CD8-positive, alpha-beta memory T cell (primary cell): ENCODE results near the gene PPP2R2B. TPM values are rescaled to one million over a fixed set of nuclear protein-coding genes. Genes with fewer than 3 reads are reported as not detected.
"Not testable (repeated sequence)": the region's sequence is repeated elsewhere in the genome, so short reads cannot be mapped to it uniquely, and the experiment has no call there.

Experiments
- CTCF ChIA-PET: fragments of 350-600 bp; sonication (Branson Sonifier 250); formaldehyde crosslinking; loops from one replicate; lab custom pipeline; 2021; ENCODE audit warnings: antibody characterized with exemption; lab: Charles Lee
- POLR2A ChIA-PET: fragments of 350-600 bp; sonication (Branson Sonifier 250); formaldehyde crosslinking; loops from one replicate; lab custom pipeline; 2021; ENCODE audit warnings: antibody characterized with exemption; lab: Charles Lee
- DNase-seq, 5 donors: peaks; one replicate each; pipeline versions ENCODE4 v3.0.0 to v3.0.0-alpha.2; 2020 to 2022; ENCODE audit warnings: mixed read lengths in 1 of 5
- H3K27ac ChIP-seq: one replicate; pipeline ENCODE4 v1.7.0; 2013; ENCODE audit warnings: low read depth, mild to moderate bottlenecking, low read length, moderate library complexity
- H3K27me3 ChIP-seq: 2 replicates; pipeline ENCODE4 v1.7.0; 2013; ENCODE audit warnings: low read length, mild to moderate bottlenecking; ENCODE audit not compliant: insufficient read depth, poor library complexity, severe bottlenecking
- H3K36me3 ChIP-seq: 2 replicates; pipeline ENCODE4 v1.7.0; 2013; ENCODE audit warnings: mild to moderate bottlenecking, low read length, moderate library complexity; ENCODE audit not compliant: insufficient read depth
- H3K4me1 ChIP-seq: 2 replicates; pipeline ENCODE4 v1.7.0; 2013; ENCODE audit warnings: mild to moderate bottlenecking, low read length, moderate library complexity; ENCODE audit not compliant: insufficient read depth
- H3K4me3 ChIP-seq: 2 replicates; pipeline ENCODE4 v1.7.0; 2013; ENCODE audit warnings: mild to moderate bottlenecking, low read length
- H3K9me3 ChIP-seq: 2 replicates; pipeline ENCODE4 v1.7.0; 2013; ENCODE audit warnings: mild to moderate bottlenecking, low read length
- H3K27ac Mint-ChIP-seq, 8 donors: one replicate each; pipeline ENCODE4 v1.8.0; 2020 to 2021; ENCODE audit warnings: mixed read lengths in 8 of 8, mild to moderate bottlenecking in 6 of 8, inconsistent platforms in 3 of 8, moderate library complexity in 3 of 8
- H3K27me3 Mint-ChIP-seq, 2 donors: one replicate each; pipeline ENCODE4 v1.8.0; 2020 to 2021; ENCODE audit warnings: mixed read lengths in 2 of 2, mild to moderate bottlenecking in 1 of 2, moderate library complexity in 1 of 2
- H3K36me3 Mint-ChIP-seq, 3 donors: one replicate each; pipeline ENCODE4 v1.8.0; 2020 to 2021; ENCODE audit warnings: mixed read lengths in 3 of 3, inconsistent platforms in 1 of 3, mild to moderate bottlenecking in 1 of 3
- H3K4me1 Mint-ChIP-seq, 3 donors: one replicate each; pipeline ENCODE4 v1.8.0; 2020 to 2021; ENCODE audit warnings: mixed read lengths in 3 of 3, inconsistent platforms in 1 of 3, mild to moderate bottlenecking in 1 of 3
- H3K4me3 Mint-ChIP-seq, 7 donors: one replicate each; pipeline ENCODE4 v1.8.0; 2020 to 2021; ENCODE audit warnings: mixed read lengths in 7 of 7, mild to moderate bottlenecking in 6 of 7, moderate library complexity in 4 of 7, inconsistent platforms in 2 of 7
- H3K9me3 Mint-ChIP-seq, 5 donors: one replicate each; pipeline ENCODE4 v1.8.0; 2020 to 2022; ENCODE audit warnings: mixed read lengths in 5 of 5, mild to moderate bottlenecking in 3 of 5, moderate library complexity in 2 of 5, inconsistent platforms in 1 of 5
- polyA plus RNA-seq: library from polyadenylated mRNA; unstranded; fragments of 300-500 nt; fragmentation: Illumina TruSeq; gene quantifications from one replicate; pipeline ENCODE4 v1.2.3, GENCODE V29; 2021
- total RNA-seq, 2 experiments: library from RNA; stranded (reverse); gene quantifications; one replicate each; pipeline ENCODE4 v1.2.3, GENCODE V29; 2021

PPP2R2B gene
- total and polyA plus RNA-seq, 3 experiments from 2014 or later: 2.3 to 29.7 (median 4.2) TPM

DNA sequence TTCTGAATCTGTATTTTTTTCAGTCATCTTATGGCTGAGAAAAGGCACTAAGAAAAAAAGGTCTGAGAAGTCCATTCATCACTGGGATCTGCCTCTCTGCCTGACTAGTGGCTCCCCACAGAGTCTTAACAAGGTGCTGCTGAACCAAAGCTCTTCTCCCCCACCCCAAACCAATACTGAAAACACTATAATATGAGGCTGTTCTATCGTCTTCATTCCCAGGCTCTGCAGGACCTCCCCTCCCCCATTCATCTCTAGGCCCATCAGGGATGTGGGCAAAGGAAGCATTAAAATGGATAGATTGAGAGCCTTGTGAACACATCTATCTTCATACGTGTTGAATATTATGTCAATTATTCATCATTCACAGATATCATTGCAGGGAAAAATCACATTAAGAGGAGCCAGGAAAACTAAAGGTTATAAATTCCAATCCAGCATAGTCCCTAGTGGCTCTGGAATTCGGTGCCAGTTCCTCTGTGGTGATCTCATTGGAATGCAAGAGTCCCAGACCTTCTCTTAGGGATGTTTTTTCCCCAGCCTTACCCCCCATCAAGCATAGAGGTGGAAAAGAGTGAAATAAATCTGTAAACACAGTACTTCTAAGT lies 318.2 kb downstream of the PPP2R2B start:
- Mint-ChIP-seq H3K36me3 (no peaks in the 10 kb centered on the region), H3K27me3 (peaks cover 2 to 12% of the 10 kb centered on the region in 2 donors), H3K4me1 (no peaks in the 10 kb centered on the region), H3K4me3 (no peak overlapping the region), H3K9me3 (no peaks in the 10 kb centered on the region), H3K27ac (no peak overlapping the region)
- Histone ChIP-seq H3K4me1 (no peaks in the 10 kb centered on the region), H3K9me3 (no peaks in the 10 kb centered on the region), H3K27me3 (no peaks in the 10 kb centered on the region), H3K36me3 (no peaks in the 10 kb centered on the region), H3K27ac (no peak overlapping the region), H3K4me3 (no peak overlapping the region)
- ChIA-PET CTCF (no interaction called here), POLR2A (no interaction called here)
- no peak for DNase-seq

DNA sequence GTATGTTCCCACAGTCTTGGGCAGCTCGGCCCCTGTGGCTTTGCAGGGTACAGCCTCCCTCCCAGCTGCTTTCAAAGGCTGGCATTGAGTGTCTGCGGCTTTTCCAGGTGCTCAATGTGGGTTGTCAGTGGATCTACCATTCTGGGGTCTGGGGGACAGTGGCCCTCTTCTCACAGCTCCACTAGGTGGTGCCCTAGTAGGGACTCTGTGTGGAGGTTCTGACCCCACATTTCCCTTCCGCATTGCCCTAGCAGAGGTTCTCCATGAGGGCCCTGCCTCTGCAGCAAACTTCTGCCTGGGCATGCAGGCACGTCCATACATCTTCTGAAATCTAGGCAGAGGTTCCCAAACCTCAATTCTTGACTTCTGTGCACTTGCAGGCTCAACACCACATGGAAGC lies 321.7 kb downstream of the PPP2R2B start:
- H3K9me3 ChIP-seq, H3K27ac ChIP-seq, H3K36me3 Mint-ChIP-seq, CTCF ChIA-PET, H3K36me3 ChIP-seq, DNase-seq, H3K27ac Mint-ChIP-seq, H3K4me3 Mint-ChIP-seq, H3K4me1 ChIP-seq, H3K4me3 ChIP-seq, H3K4me1 Mint-ChIP-seq, H3K9me3 Mint-ChIP-seq, POLR2A ChIA-PET, H3K27me3 ChIP-seq: not testable (repeated sequence)
- peaks cover 7 to 36% of the 10 kb centered on the region in 2 donors for H3K27me3 Mint-ChIP-seq

DNA sequence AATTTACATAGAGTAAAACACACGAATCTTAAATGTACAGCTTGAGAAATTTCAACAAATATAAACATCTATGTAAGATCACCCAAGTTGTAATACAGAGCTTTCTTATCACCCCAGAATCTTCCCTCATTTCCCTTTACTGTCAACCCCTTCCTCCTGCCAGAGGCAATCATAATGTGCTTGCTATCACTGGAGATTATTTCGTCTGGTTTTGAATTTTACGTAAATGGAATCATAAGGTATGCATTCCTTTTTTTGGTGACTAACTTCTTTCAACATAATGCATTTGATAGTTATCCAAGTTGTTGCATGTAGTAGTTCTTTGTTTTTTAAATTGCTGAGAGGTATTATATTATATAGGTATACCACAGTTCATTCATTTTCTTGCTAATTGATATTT lies 325.1 kb downstream of the PPP2R2B start:
- no peaks in the 10 kb centered on the region for H3K9me3 ChIP-seq
- H3K27ac Mint-ChIP-seq: no peak overlapping the region
- no peaks in the 10 kb centered on the region for H3K36me3 ChIP-seq
- DNase-seq: no peak
- H3K27me3 Mint-ChIP-seq: peaks cover 13 to 58% of the 10 kb centered on the region in 2 donors
- no peaks in the 10 kb centered on the region for H3K4me1 ChIP-seq
- ChIA-PET POLR2A (no interaction called here), CTCF (interaction anchor here (1.3 kb wide), 1 partner anchor 11 kb away, joined by 5 read pairs; no protein-coding TSS in a partner anchor)
- H3K4me3 Mint-ChIP-seq: no peak overlapping the region
- no peak overlapping the region for H3K4me3 ChIP-seq
- H3K27ac ChIP-seq: no peak overlapping the region
- H3K9me3 Mint-ChIP-seq: no peaks in the 10 kb centered on the region
- H3K27me3 ChIP-seq: no peaks in the 10 kb centered on the region
- H3K36me3 Mint-ChIP-seq: no peaks in the 10 kb centered on the region
- H3K4me1 Mint-ChIP-seq: no peaks in the 10 kb centered on the region

DNA sequence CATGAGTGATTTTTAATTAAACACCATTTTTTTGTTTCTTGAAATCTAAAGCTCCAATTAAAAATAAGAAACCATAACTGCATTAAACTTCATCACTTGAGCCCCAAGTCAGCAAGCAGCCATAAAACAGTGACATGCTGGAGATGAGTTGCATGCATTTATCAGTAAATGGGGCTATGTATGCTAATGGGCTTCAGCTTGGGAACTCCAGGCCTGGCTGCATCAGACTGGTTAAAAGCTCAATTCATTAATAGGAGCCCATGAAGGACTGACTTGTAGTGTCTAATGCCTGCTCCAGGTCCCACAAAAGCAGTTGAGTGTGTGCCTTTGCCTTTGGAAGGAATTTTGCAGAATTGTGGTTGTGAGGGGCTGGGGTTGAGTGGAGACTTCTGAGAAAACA lies 328.9 kb downstream of the PPP2R2B start:
- Mint-ChIP-seq H3K4me3 (no peak overlapping the region), H3K9me3 (no peaks in the 10 kb centered on the region), H3K36me3 (no peaks in the 10 kb centered on the region), H3K4me1 (no peaks in the 10 kb centered on the region), H3K27ac (no peak overlapping the region), H3K27me3 (peaks cover 11 to 50% of the 10 kb centered on the region in 2 donors)
- no peaks in the 10 kb centered on the region for H3K27me3 ChIP-seq
- DNase-seq: no peak
- CTCF ChIA-PET: interaction anchor here (0.7 to 1.9 kb wide), 3 partner anchors 17 to 416 kb away, joined by 3 to 5 read pairs (median 3); no protein-coding TSS in a partner anchor
- H3K27ac ChIP-seq: no peak overlapping the region
- no peak overlapping the region for H3K4me3 ChIP-seq
- POLR2A ChIA-PET: no interaction called here
- H3K4me1 ChIP-seq: no peaks in the 10 kb centered on the region
- no peaks in the 10 kb centered on the region for H3K9me3 ChIP-seq
- no peaks in the 10 kb centered on the region for H3K36me3 ChIP-seq

DNA sequence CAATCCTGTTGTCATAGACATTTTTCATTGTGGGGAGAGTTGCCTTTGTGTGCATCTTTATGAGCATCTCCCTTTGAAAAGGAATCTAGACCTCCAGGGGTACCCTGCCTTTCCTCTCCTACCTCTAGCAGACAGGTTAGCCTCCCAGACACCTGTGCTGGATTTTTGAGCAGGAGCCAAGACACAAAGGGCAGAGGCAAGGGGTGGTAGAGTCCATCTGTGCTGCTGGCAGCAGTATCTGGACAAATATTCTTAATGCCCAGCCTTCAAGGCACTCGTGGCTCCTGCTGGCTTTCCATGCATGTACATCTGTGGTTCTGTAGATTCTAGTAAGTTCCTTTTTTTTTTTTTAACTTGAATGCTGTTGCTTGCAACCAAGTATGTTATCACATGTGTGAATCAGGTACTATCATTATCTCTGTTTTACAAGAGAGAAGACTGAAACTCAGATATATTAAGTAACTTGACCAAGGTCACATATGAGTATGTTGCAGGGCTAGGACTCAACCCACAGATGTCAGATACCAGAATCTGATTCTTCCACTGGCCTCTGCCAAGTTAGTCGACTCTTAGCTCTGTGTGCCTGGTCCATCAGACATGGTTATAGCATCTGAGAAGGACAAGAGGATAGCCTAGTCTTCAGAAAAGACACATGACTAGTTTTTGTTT lies 329.6 kb downstream of the PPP2R2B start:
- Mint-ChIP-seq H3K36me3 (no peaks in the 10 kb centered on the region), H3K27me3 (peaks cover 6 to 44% of the 10 kb centered on the region in 2 donors), H3K27ac (no peak overlapping the region), H3K4me3 (no peak overlapping the region), H3K9me3 (no peaks in the 10 kb centered on the region), H3K4me1 (no peaks in the 10 kb centered on the region)
- Histone ChIP-seq H3K4me1 (no peaks in the 10 kb centered on the region), H3K9me3 (no peaks in the 10 kb centered on the region), H3K4me3 (no peak overlapping the region), H3K36me3 (no peaks in the 10 kb centered on the region), H3K27ac (no peak overlapping the region), H3K27me3 (no peaks in the 10 kb centered on the region)
- POLR2A ChIA-PET: no interaction called here
- CTCF ChIA-PET: interaction anchor here (0.7 to 3.4 kb wide), 6 partner anchors 12 to 417 kb away, joined by 3 to 12 read pairs (median 4); no protein-coding TSS in a partner anchor
- DNase-seq: no peak

DNA sequence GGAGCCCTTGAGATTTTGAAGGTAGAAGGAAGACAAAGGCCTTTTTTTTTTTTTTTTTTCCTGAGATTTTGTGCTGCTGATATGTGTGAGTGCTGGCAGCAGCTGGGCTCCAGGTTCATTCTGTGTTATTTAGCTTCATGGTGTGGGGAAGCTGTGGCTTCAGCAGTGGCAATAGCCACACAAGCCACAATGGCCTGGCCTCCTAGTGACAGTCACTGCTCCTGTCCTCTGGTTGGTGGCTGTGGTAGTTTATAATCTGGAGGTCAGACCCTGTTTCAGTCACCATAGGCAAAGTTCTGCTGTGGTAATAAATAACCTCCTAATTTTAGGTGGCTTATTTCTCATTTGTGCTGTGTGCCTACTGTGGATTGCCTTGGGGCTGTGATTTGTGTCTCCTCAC lies 334.3 kb downstream of the PPP2R2B start:
- Mint-ChIP-seq H3K4me1 (peaks cover 0 to 2% (median 0%) of the 10 kb centered on the region in 3 donors), H3K4me3 (no peak overlapping the region), H3K27me3 (peaks cover 0 to 13% of the 10 kb centered on the region in 2 donors), H3K9me3 (no peaks in the 10 kb centered on the region), H3K27ac (no peak overlapping the region), H3K36me3 (no peaks in the 10 kb centered on the region)
- Histone ChIP-seq H3K4me1 (no peaks in the 10 kb centered on the region), H3K4me3 (no peak overlapping the region), H3K36me3 (no peaks in the 10 kb centered on the region), H3K27me3 (no peaks in the 10 kb centered on the region), H3K27ac (no peak overlapping the region), H3K9me3 (no peaks in the 10 kb centered on the region)
- ChIA-PET CTCF (interaction anchor here (0.8 kb wide), 1 partner anchor 645 kb away, joined by 3 read pairs; no protein-coding TSS in a partner anchor), POLR2A (no interaction called here)
- no peak for DNase-seq

DNA sequence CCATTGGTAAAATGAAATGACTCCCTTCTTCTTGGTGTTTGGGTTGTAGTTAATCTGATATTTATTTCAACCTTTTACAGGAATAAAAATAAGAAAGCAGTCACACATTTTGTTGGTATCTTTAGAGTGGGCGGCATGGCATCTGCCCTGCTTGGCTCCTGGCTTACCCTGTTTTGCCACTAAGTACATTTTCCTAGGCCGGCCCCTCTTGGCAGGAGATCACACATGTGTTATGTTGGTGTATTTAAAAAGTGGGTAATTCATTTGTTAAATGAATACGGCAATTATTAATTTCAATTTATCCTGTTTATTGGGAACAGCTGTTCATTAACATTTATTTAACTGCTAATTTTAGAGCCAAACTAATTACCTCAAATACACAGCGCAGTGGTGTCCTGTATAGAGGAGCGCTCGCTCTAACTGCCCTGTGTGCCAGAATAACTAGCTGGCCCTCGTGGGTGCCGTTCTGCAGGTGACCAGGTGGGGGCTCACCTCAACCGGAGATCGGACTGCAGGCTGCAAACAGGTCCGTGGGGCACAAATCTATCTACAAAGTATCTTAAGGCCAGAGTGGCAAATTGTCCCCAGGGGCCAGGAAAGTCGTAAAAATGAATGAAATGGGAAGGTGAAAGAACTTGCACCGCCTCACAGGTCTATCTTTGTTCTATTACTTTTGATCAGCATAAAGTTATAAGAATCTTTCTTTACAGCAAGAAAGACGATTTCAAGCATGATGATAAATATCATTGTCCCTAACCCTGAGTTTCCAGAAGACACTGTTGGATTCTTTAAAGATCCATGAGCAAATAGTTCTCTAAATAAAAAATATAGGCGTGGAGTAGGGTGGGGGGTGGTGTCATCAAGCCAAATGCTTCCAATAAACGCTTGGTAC lies 336.4 kb downstream of the PPP2R2B start:
- H3K27ac Mint-ChIP-seq: no peak overlapping the region
- CTCF ChIA-PET: interaction anchor here (0.8 to 3.5 kb wide), 12 partner anchors 9 to 646 kb away, joined by 3 to 48 read pairs (median 5); no protein-coding TSS in a partner anchor
- H3K4me3 ChIP-seq: no peak overlapping the region
- H3K9me3 ChIP-seq: no peaks in the 10 kb centered on the region
- H3K27me3 ChIP-seq: no peaks in the 10 kb centered on the region
- DNase-seq: peak; percentile 48 to 73 (median 52)
- H3K36me3 Mint-ChIP-seq: no peaks in the 10 kb centered on the region
- H3K27me3 Mint-ChIP-seq: no peaks in the 10 kb centered on the region
- H3K4me1 ChIP-seq: no peaks in the 10 kb centered on the region
- POLR2A ChIA-PET: no interaction called here
- no peaks in the 10 kb centered on the region for H3K36me3 ChIP-seq
- H3K4me1 Mint-ChIP-seq: peaks cover 0 to 2% (median 0%) of the 10 kb centered on the region in 3 donors
- H3K4me3 Mint-ChIP-seq: no peak overlapping the region
- H3K27ac ChIP-seq: no peak overlapping the region
- no peaks in the 10 kb centered on the region for H3K9me3 Mint-ChIP-seq
